GM19238 (cell line): Measurements from ENCODE around the gene IFT172.

Experiments used
- DNase-seq: peaks from one replicate; pipeline ENCODE4 v3.0.0; 2011; ENCODE audit warnings: low spot score; ENCODE audit not compliant: insufficient read length

Gene IFT172

GRCh38 chr2:27493948-27494283 is 4.4 kb upstream of the IFT172 start:
- DNase-seq = no peak

GRCh38 chr2:27492557-27492956 is 3.0 kb upstream of the IFT172 start:
- no peak for DNase-seq

- DNase-seq = no peak
Measured at GRCh38 chr2:27489118-27489497, 435 bp downstream of the IFT172 start.

GRCh38 chr2:27485496-27485895 is 4.0 kb downstream of the IFT172 start:
- DNase-seq = no peak

GRCh38 chr2:27471961-27472360 is 17.6 kb downstream of the IFT172 start:
- DNase-seq = no peak

- DNase-seq = no peak
Measured at GRCh38 chr2:27464443-27464842, 25.1 kb downstream of the IFT172 start.

GRCh38 chr2:27461118-27461517 is 28.4 kb downstream of the IFT172 start:
- DNase-seq = no peak

- DNase-seq = no peak
Measured at GRCh38 chr2:27453968-27454367, 35.6 kb downstream of the IFT172 start.

GRCh38 chr2:27451095-27451494 is 38.4 kb downstream of the IFT172 start:
- DNase-seq = no peak

- no peak for DNase-seq
Measured at GRCh38 chr2:27448381-27448780, 41.2 kb downstream of the IFT172 start.

- no peak for DNase-seq
Measured at GRCh38 chr2:27446057-27446456, 43.5 kb downstream of the IFT172 start.

GRCh38 chr2:27445615-27446014 is 43.9 kb downstream of the IFT172 start:
- DNase-seq = no peak

GRCh38 chr2:27445155-27445554 is 44.4 kb downstream of the IFT172 start:
- DNase-seq = no peak

GRCh38 chr2:27442920-27443282 is 46.6 kb downstream of the IFT172 start:
- DNase-seq = no peak

GRCh38 chr2:27441958-27442919 is 47.3 kb downstream of the IFT172 start, which contains the start of gene KRTCAP3:
Gene KRTCAP3 (plus strand): TSS chr2:27442381. CDS start chr2:27442413, 32 bp downstream.
- no peak for DNase-seq

- no peak for DNase-seq
Measured at GRCh38 chr2:27441226-27441926, 48.2 kb downstream of the IFT172 start.

- no peak for DNase-seq
Measured at GRCh38 chr2:27435628-27436027, 53.9 kb downstream of the IFT172 start.

- no peak for DNase-seq
Measured at GRCh38 chr2:27431395-27431794, 58.1 kb downstream of the IFT172 start.

GRCh38 chr2:27428978-27429541 is 60.5 kb downstream of the IFT172 start:
- peak; percentile 83 for DNase-seq

- peak; percentile 90 for DNase-seq
Measured at GRCh38 chr2:27428213-27428977, 61.1 kb downstream of the IFT172 start, which contains the start of gene NRBP1. Gene NRBP1 (plus strand): TSS chr2:27428631. CDS start chr2:27433274, 4,643 bp downstream.

GRCh38 chr2:27427863-27428212 is 61.7 kb downstream of the IFT172 start:
- no peak for DNase-seq
